HepG2 (cell line): ENCODE measurements around the gene C20orf96. TPM values are rescaled to one million over a fixed set of nuclear protein-coding genes. Genes with fewer than 3 reads are reported as not detected.

Experiments
- DBP ChIP-seq: sonication (generic); formaldehyde crosslinking; IDR thresholded peaks from 2 replicates; pipeline ENCODE4 v1.4.0; 2020; ENCODE audit warnings: missing genetic modification reagents; ENCODE audit errors: not compliant biosample characterization
- ETV5 ChIP-seq: IDR thresholded peaks from 2 replicates; pipeline ENCODE4 v1.6.1; 2018; ENCODE audit warnings: missing biosample characterization, missing genetic modification reagents, inconsistent platforms, borderline replicate concordance
- HDAC6 ChIP-seq: fragments of 200-600 bp; sonication (generic); IDR thresholded peaks from 2 replicates; pipeline ENCODE4 v1.7.0; 2017; ENCODE audit warnings: mild to moderate bottlenecking, antibody characterized with exemption, low read length, low read depth
- HNRNPH1 ChIP-seq: fragments of 200-400 bp; formaldehyde crosslinking; optimal IDR thresholded peaks from 2 replicates; pipeline ENCODE3; 2017; ENCODE audit warnings: mild to moderate bottlenecking, low read depth, low read length
- KDM6A ChIP-seq: IDR thresholded peaks from 2 replicates; pipeline ENCODE4 v1.6.1; 2016; ENCODE audit warnings: low read depth
- LBX2 ChIP-seq: sonication (generic); formaldehyde crosslinking; IDR thresholded peaks from 2 replicates; pipeline ENCODE4 v1.5.0; 2020; ENCODE audit warnings: missing genetic modification reagents, mild to moderate bottlenecking, borderline replicate concordance
- MAF1 ChIP-seq: sonication (generic); formaldehyde crosslinking; IDR thresholded peaks from 2 replicates; pipeline ENCODE4 v1.5.0; 2020; ENCODE audit warnings: missing genetic modification reagents, borderline replicate concordance
- MLLT10 ChIP-seq: sonication (generic); formaldehyde crosslinking; IDR thresholded peaks from 2 replicates; pipeline ENCODE4 v1.4.0; 2020; ENCODE audit warnings: missing genetic modification reagents
- NFIC ChIP-seq: IDR thresholded peaks from 2 replicates; pipeline ENCODE4 v1.6.1; 2012; ENCODE audit warnings: mild to moderate bottlenecking, low read length, inconsistent platforms
- PLSCR1 ChIP-seq: sonication (generic); formaldehyde crosslinking; IDR thresholded peaks from 2 replicates; pipeline ENCODE4 v1.5.0; 2020; ENCODE audit warnings: missing genetic modification reagents, mild to moderate bottlenecking, borderline replicate concordance
- ZFP36L2 ChIP-seq: sonication (generic); formaldehyde crosslinking; IDR thresholded peaks from 2 replicates; pipeline ENCODE4 v1.4.0; 2020; ENCODE audit warnings: missing genetic modification reagents
- ZNF205 ChIP-seq: IDR thresholded peaks from 2 replicates; pipeline ENCODE4 v1.6.1; 2018; ENCODE audit warnings: missing biosample characterization, missing genetic modification reagents
- ZNF207 ChIP-seq: fragments of 450-650 bp; IDR thresholded peaks from 2 replicates; pipeline ENCODE4 v1.6.1; 2016; ENCODE audit warnings: antibody characterized with exemption, borderline replicate concordance
- ZNF251 ChIP-seq: sonication (generic); formaldehyde crosslinking; IDR thresholded peaks from 2 replicates; pipeline ENCODE4 v1.9.0; 2021; ENCODE audit warnings: mild to moderate bottlenecking, missing genetic modification reagents
- ZNF33B ChIP-seq: sonication (generic); formaldehyde crosslinking; IDR thresholded peaks from 2 replicates; pipeline ENCODE4 v1.5.1; 2020; ENCODE audit warnings: mild to moderate bottlenecking, missing genetic modification reagents
- ZNF432 ChIP-seq: sonication (generic); formaldehyde crosslinking; IDR thresholded peaks from 2 replicates; pipeline ENCODE4 v1.5.0; 2020; ENCODE audit warnings: missing genetic modification reagents, mild to moderate bottlenecking, borderline replicate concordance
- ZNF564 ChIP-seq: sonication (generic); formaldehyde crosslinking; IDR thresholded peaks from 2 replicates; pipeline ENCODE4 v1.8.1; 2023; ENCODE audit warnings: mild to moderate bottlenecking, missing genetic modification reagents
- ZNF7 ChIP-seq: IDR thresholded peaks from 2 replicates; pipeline ENCODE4 v1.6.1; 2016; ENCODE audit warnings: missing biosample characterization, missing genetic modification reagents
- polyA plus RNA-seq, 8 experiments: library from polyadenylated mRNA; depleted of rRNA in 3 of 8; stranded (reverse) in 7 of 8; unstranded in 1 of 8; fragments of >200 nt; fragmentation: Illumina TruSeq in 4 of 8; extraction: Trizol in 4 of 8; gene quantifications; 2 replicates each; pipeline versions ENCODE4 v1.2.1 to v1.2.3, GENCODE V29; 2011 to 2016; ENCODE audit warnings: low read depth in 4 of 8, missing spikeins in 1 of 8, mixed read lengths in 1 of 8; ENCODE audit not compliant: insufficient read depth in 1 of 8
- total RNA-seq, 5 experiments: library from RNA; depleted of rRNA; stranded (reverse); fragments of >200 nt; fragmentation: Illumina TruSeq; extraction: Trizol; gene quantifications; 2 replicates each; pipeline ENCODE4 v1.2.3, GENCODE V29; 2016; ENCODE audit warnings: low read depth in 1 of 5
- TF ChIP-seq, protein P1 (sequence below): sonication (generic); formaldehyde crosslinking; IDR thresholded peaks from 2 replicates; pipeline ENCODE4 v1.4.0; 2020; ENCODE audit warnings: missing genetic modification reagents, borderline replicate concordance
- TF ChIP-seq, protein P2 (sequence below): sonication (generic); formaldehyde crosslinking; IDR thresholded peaks from 2 replicates; pipeline ENCODE4 v1.4.0; 2020; ENCODE audit warnings: missing genetic modification reagents, mild to moderate bottlenecking, borderline replicate concordance

The C20orf96 gene
- total and polyA plus RNA-seq, 2 of the 13 experiments (the other 11 are each of a cell fraction or from before 2014, with no cell fraction given), result 3.8 to 20.6 TPM

DNA sequence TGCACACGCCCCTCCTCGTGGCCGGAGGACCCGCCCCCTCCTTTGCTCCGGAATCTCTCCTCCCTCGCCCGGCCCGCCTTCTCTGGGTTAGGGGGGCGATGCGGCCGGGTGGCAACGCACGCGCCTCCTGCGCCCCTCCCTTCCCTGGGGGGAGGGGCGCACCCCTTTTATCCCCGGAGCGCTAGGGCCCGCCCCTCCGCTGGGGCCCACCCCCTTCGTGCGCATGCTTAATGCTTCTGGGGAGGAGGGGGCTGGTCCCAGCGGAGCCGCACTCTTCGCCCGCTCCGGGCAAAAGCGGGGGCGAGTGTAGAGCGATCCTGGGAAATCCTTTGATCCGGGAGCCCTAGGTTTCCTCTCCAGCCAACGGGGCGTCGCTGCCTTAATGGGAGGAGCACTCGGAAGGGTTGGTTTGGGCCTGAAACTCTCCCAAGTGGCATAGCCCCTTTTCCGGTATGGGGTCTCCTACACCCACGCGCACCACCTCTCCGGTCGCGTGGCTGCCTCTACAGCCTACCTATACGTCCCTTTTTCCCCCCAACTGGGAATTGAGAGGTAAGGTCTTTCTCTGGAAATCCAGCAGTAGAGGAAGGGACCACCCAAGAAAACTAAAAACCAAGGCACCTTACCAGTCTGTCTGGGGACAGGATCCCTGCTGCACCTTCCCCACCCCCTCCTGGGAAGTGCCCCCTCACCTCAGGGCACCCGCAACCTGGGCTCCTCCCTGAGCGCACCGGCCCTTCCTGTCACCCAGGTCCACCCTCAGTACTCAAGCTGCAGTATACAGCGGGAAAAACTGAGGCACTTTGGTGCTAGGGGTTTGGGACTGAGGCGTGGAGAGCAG is 36.9 kb upstream of the C20orf96 start (continued):
- TF ChIP-seq, protein P1, sequence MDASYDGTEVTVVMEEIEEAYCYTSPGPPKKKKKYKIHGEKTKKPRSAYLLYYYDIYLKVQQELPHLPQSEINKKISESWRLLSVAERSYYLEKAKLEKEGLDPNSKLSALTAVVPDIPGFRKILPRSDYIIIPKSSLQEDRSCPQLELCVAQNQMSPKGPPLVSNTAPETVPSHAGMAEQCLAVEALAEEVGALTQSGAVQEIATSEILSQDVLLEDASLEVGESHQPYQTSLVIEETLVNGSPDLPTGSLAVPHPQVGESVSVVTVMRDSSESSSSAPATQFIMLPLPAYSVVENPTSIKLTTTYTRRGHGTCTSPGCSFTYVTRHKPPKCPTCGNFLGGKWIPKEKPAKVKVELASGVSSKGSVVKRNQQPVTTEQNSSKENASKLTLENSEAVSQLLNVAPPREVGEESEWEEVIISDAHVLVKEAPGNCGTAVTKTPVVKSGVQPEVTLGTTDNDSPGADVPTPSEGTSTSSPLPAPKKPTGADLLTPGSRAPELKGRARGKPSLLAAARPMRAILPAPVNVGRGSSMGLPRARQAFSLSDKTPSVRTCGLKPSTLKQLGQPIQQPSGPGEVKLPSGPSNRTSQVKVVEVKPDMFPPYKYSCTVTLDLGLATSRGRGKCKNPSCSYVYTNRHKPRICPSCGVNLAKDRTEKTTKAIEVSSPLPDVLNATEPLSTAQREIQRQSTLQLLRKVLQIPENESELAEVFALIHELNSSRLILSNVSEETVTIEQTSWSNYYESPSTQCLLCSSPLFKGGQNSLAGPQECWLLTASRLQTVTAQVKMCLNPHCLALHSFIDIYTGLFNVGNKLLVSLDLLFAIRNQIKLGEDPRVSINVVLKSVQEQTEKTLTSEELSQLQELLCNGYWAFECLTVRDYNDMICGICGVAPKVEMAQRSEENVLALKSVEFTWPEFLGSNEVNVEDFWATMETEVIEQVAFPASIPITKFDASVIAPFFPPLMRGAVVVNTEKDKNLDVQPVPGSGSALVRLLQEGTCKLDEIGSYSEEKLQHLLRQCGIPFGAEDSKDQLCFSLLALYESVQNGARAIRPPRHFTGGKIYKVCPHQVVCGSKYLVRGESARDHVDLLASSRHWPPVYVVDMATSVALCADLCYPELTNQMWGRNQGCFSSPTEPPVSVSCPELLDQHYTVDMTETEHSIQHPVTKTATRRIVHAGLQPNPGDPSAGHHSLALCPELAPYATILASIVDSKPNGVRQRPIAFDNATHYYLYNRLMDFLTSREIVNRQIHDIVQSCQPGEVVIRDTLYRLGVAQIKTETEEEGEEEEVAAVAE, result peak; percentile 19; the same call in 1 of the 2 replicates
- no peak for TF ChIP-seq DBP (CRISPR knock-in tag)
- no peak; the same call in 1 of the 2 replicates for TF ChIP-seq MAF1
- no peak for TF ChIP-seq ZNF432 (CRISPR knock-in tag)
- TF ChIP-seq, protein P2, sequence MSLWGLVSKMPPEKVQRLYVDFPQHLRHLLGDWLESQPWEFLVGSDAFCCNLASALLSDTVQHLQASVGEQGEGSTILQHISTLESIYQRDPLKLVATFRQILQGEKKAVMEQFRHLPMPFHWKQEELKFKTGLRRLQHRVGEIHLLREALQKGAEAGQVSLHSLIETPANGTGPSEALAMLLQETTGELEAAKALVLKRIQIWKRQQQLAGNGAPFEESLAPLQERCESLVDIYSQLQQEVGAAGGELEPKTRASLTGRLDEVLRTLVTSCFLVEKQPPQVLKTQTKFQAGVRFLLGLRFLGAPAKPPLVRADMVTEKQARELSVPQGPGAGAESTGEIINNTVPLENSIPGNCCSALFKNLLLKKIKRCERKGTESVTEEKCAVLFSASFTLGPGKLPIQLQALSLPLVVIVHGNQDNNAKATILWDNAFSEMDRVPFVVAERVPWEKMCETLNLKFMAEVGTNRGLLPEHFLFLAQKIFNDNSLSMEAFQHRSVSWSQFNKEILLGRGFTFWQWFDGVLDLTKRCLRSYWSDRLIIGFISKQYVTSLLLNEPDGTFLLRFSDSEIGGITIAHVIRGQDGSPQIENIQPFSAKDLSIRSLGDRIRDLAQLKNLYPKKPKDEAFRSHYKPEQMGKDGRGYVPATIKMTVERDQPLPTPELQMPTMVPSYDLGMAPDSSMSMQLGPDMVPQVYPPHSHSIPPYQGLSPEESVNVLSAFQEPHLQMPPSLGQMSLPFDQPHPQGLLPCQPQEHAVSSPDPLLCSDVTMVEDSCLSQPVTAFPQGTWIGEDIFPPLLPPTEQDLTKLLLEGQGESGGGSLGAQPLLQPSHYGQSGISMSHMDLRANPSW (CRISPR knock-in tag), result no peak; the same call in 1 of the 2 replicates
- TF ChIP-seq HDAC6, result no peak
- TF ChIP-seq LBX2 (CRISPR knock-in tag), result no peak
- TF ChIP-seq ZNF207, result no peak
- TF ChIP-seq ZNF205 (CRISPR knock-in tag), result peak; percentile 76; the same call in 1 of the 2 replicates
- no peak for TF ChIP-seq PLSCR1 (CRISPR knock-in tag)
- TF ChIP-seq KDM6A (CRISPR knock-in tag), result no peak
- TF ChIP-seq ZNF564 (CRISPR knock-in tag), result no peak; the same call in 1 of the 2 replicates
- TF ChIP-seq ZNF7, result no peak
- 0 out of 2 replicates have a peak, but pooled peaks have one; percentile 66 for TF ChIP-seq ZNF251
- TF ChIP-seq ZFP36L2 (CRISPR knock-in tag), result no peak
- TF ChIP-seq MLLT10 (CRISPR knock-in tag), result no peak
- TF ChIP-seq ETV5, result no peak; the same call in none of the 2 replicates
- no peak for TF ChIP-seq NFIC
- TF ChIP-seq HNRNPH1, result peak; percentile 51
- TF ChIP-seq ZNF33B (CRISPR knock-in tag), result no peak; the same call in 1 of the 2 replicates
